Activated CD4-positive, alpha-beta T cell treated with anti-CD3 and anti-CD28 coated beads for 4 hours (primary cell): ENCODE results near the gene PITX1.
"Not testable (repeated sequence)": the region's sequence is repeated elsewhere in the genome, so short reads cannot be mapped to it uniquely, and the experiment has no call there.

Experiments used
- DNase-seq, 2 donors: peaks; one replicate each; pipeline ENCODE4 v3.0.0-alpha.2; 2020

Gene PITX1

DNA sequence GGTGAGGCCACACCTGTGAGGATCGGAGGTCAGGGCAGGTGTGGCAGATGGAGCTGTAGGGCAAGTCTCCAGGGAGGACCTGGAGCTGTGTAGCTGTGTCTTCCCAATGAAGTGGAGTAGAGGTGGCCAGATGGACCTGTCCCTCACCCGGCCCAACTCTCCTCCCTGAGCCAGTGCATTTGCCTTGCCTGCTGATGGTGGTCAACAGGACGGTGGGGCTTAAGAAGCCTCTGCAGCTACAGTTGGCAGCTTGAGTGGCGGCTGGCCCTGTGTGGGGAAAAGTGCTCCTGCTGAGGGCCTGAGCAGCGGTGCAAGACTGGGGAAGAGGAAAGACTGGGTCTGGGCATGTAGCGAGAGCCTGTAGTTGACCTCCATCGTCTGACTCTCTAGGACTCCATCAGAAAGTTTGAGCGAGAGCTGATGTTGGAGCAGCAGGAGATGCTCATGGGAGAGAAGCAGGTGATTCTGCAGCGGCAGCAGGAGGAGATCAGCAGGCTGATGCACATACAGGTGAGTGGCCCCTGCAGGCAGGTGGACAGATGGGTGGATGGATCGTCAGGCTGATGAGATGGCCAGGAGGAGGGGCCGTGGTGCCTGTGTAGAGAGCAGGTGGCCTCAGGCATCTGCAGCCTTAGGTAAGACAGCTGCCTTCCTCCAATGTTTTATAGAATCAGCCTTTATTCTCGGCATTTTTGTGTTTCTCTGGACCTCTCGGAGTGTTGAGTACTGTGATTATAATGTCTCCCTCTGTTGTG is 24.9 kb downstream of the PITX1 start:
- no peak for DNase-seq

DNA sequence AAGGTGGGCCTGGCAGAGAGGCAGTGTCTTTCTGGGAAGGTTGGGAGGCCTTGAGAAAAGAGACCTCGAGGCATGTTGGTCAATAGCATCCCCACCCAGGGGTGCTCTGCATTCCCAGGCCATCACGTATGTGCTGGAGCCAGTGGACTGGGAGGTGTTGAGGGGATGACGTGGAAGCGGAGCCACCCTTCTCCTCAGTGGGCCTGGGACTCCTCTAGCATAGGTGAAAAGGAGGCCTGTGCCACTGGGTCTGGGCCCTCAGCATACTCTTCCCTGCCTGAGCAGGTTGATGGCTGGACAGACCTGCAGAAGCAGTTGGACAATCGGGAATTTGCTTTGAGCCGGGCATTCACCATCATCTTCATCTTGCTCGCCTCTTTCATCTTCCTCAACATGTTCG is 25.5 kb downstream of the PITX1 start:
- no peak for DNase-seq

DNA sequence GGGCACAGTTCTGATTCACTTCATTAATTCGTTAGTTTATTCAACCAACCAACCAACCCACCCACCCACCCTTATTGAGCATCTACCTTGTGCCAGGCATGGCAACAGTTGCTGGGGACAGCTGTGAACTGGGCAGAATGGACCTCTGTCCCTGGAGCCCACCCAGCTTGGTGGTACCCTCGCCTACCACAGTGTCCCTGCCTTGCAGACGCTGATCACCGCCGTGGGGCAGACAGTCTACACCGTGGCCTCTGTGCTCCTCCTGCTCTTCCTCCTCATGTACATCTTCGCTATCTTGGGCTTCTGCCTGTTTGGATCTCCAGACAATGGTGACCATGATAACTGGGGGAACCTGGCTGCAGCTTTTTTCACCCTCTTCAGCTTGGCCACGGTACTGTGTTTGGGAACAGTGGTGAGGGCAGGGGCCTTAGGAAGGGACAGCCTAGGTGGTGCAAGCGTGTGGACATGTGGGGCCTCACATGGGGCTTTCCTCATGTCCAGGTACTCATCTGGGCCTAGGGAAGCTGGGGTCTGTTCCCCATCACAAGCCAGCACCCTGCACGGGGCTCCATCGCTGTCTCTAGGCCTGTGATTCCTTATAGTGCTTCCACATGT is 26.2 kb downstream of the PITX1 start:
- DNase-seq, result no peak

DNA sequence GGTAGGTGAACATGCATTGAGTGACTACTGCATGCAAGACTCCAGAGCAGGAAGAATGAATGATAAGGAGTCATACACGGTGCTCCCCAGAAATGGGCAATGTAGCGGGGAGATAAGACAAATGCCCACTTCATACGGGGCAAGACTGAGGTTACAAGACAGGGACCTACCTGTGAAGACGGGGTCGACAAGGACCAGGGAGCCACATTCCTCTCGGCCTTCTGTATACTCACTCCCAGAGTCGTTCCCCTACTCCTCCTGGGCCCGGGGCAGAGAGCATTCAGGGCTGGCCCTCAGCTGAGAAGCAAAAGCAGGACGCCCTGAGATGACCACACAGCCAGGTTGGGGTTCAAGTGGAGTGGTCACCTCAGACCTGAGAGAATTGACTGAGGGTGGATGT is 26.7 kb downstream of the PITX1 start:
- DNase-seq, result no peak

DNA sequence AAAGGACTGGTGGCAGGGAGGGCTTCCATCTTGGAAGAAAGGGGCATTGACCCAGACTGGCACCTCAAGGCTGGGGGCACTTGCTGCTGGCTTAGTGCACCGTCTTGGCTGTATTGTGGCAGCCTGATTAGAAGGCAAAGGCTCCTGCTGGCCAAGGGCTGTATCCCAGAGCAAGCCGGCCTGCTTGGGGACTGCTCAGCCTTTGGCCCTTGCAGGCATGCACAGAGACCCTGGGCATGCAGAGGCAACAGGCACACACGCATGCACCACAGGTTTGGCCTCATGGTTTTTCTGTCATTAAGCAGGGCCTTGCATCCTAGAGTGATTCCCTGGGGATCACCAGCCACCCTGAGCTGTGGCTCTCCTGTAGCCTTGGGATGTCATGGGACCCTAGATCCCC is 29.0 kb downstream of the PITX1 start:
- no peak for DNase-seq

DNA sequence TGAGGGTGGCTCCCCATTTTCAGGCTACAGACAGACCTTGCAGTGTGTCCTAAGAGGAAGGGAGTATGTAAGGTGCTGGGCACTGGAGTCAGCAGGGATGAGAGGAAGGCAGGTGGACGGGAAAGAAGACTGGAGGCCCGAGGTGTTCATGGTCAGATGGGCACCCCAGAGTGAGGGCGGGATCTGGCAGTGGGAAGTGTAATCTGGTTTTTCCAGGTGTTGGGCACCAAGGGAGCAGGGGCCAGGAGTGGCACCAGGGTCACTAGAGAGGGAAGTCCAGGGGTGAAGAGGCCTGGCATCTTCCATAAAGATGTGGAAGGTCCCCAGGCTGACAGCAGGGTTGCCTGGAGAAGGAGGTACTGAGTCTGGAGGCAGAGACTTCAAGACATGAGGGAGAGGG is 29.7 kb downstream of the PITX1 start:
- DNase-seq, result no peak

DNA sequence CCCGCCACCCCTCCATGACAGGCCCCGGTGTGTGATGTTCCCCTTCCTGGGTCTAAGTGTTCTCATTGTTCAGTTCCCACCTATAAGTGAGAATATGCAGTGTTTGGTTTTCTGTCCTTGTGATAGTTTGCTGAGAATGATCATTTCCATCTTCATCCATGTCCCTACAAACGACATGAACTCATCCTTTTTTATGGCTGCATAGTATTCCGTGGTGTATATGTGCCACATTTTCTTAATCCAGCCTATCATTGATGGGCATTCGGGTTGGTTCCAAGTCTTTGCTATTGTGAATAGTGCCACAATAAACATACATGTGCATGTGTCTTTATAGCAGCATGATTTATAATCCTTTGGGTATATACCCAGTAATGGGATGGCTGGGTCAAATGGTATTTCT is 36.0 kb downstream of the PITX1 start:
- not testable (repeated sequence) for DNase-seq

DNA sequence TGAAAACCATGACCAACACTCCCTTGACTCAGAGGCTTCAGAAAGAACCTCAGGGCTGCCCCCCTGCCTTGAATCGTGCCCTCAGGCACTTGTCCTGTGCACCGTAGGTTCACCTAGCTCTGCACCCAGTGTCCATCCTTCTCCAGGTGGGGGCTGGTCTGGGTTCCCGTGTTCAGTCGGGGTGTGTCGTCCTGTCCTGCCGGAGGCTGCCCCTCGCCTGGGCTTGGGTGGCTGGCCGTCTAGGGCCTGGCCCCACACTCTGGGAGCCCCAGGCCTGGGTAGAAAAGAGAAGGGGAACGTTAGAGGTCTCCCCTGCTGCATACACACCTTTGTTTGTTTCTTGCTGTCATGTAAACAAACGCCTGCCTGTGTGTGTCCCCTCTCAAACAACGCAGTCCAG is 37.0 kb downstream of the PITX1 start:
- no peak for DNase-seq

DNA sequence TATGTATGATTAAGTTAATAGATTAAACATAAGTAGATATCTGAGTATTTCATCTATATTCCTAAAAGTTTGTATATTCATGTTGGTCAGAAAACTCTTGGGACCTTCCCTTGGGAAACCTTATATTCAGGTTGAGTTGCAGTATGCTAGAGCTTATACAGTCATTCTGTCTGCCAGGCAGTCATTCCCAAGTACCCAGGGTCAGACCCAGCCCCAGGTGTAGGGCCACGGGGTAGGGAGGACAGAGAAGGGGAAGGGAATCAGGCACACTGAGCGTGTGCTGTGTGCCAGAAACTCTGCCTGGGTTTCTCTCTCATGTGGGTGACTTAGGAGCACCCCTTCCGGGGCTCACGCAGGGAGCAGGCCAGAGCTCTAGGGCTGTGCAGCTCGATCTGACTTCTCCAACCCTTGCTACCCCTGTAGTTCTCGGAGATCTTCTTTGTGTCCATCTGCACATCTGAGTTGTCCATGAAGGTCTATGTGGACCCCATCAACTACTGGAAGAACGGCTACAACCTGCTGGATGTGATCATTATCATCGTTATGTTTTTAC is 38.1 kb downstream of the PITX1 start:
- no peak for DNase-seq

DNA sequence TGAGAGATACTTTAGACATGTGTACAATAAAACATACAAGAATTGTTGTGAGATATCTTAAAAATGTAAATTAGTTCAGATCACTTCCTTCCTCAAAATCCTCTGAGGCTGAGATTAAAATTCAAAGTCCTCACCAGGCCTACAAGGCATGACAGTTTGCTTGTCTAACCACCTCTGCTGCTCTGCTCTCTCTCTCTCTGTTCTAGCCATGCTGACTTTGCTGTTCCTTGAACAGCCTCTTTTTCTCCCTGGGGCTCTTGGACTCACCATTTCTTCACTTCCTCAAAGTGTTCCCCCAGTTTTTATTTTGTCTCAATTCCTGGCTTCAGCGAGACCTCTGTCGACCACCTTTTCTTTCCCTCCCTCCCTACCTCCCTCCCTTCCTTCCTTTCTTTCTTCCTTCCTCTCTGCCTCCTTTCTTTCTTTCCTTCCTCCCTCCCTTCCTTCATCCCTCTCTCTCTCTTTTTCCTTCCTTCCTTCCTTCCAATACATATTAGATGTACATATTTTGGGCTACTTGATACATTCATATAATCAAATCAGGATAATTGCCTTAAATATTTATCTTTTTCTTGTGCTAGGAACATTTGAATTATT is 39.4 kb downstream of the PITX1 start:
- no peak for DNase-seq

DNA sequence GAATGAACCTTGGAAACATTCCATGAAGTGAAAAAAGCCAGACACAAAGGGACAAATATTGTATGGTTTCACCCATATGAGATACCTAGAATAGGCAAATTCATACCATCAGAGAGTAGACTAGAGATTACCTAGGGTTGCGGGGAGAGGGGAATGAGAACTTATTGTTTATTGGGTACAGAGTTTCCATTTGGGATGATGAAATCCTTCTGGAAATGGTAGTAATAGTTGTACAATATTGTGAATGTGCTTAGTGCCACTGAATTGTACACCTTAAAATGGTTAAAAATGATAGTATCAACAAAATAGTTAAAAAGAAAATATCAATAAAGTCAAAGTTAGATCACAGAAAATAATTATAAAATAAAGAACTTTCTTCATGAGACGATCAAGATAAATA is 40.9 kb downstream of the PITX1 start:
- DNase-seq, result no peak

DNA sequence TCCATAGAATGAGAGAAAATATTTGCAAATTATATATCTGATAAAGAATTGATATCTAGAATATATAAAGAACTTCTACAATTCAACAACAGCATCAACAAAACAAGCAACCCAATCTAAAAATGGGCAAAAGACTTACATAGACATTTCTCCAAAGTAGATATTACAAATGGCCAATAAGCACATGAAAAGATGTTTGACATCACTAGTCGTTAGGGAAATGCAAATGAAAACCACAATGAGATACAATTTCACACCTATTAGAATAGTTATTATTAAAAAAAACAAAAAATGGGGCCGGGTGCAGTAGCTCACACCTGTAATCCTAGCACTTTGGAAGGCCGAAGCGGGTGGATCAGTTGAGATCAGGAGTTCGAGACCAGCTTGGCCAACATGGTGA is 41.9 kb downstream of the PITX1 start:
- DNase-seq, result no peak

DNA sequence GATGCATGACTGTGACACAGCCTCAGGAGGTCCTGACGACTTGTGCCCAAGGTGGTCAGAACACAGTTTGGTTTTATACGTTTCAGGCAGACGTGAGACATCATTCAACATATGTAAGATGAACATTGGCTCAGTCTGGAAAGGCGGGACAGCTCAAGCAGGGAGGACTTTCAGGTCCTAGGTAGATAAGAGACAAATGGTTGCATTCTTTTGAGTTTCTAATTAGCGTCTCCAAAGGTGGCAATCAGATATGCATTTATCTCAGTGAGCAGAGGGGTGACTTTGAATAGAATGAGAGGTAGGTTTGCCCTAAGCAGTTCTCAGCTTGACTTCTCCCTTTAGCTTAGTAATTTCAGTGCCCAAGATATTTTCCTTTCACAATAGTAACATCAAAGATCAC is 43.8 kb downstream of the PITX1 start:
- DNase-seq, result not testable (repeated sequence)

DNA sequence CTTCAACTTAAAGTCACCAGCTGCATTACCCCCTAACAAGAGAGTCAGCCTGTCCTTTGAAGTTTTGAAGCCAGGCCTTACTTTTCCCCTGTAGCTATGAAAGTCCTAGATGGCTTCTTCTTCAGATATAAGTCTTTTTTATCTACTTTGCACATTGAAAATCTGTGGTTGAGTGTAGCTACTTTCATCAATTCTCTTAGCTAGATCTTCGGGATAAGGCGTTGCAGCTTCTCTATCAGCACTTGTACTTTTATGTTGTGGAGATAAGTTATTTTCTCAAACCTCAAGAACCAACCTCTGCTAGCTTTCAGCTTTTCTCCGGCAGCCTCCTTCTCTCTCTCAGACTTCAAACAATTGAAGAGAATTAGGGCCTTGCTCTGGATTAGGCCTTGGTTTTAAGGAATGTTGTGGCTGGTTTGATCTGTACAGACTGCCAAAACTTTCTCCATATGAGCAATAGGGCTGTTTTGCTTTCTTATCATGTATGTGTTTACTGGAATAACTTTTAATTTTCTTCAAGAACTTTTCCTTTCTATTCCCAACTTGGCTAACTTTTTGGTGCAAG is 44.7 kb downstream of the PITX1 start:
- no peak for DNase-seq

DNA sequence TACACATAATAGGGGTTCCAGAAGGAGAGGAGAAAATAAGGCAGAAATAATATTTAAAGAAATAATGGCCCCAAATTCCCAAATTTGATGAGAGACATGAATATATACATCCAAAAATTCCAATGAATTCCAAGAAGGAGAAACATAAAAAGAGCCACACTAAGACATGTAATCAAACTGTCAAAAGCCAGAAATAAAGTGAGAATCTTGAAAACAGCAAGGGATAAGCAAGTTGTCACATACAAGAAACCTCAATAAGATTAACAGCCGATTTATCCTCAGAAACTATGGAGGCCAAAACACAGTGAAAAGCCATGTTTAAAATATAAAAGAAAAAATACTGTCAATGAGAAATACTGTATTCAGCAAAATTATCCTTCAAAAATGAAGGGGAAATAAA is 51.8 kb downstream of the PITX1 start:
- no peak for DNase-seq

DNA sequence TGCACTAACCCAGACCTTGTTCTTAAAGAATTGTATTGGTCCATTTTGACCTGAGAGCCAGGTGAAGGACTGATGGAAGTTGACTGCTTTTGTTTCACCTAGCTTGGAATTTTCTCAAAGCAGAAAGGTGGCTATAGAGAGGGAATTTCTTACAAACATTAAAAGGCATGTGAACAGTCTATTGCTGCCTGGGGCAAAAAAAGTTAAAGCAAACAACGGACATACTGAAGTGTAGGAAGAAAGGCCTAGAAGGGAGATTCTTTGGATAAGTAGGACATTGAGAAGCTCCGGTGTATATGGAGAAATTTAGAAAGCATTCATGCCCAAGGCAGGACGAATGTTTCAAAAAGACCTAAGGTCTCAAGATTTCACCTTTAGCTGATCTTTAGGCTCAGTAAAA is 54.6 kb downstream of the PITX1 start:
- DNase-seq, result no peak
